ENCODE data around the gene TRIML1.

DNA sequence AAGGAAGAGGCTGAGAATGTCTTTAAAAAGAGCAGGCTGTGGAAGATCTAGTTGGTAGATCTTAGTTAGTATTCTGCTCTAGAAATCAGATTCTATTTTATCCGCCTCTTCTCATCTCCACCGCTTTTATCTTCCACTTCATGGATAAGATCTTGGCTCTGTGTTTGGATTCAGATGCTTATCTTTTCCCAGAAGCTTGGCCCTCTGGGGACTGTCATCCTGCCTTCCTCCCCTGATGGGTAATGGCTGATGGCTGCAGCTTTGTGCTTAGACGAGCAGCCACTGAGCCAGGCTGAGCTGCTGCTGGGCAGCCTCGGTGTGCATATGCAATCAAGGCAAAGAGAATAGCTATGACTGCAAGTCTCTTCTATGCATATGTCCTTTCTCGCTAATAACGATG, 23.5 kb downstream of the TRIML1 start:
- TF ChIP-seq POLR2A (IDR thresholded peaks at IDR 0.05; ENCODE audit: low read length) (no peak), GATA1 (IDR thresholded peaks at IDR 0.05; ENCODE audit: low read depth, low read length) (no peak)

Data from erythroblast (primary cell).